ENCODE results near the gene PDE4D.
A peak's percentile ranks its signal among the peaks of the same experiment; 100 is the strongest.

Gene PDE4D

GRCh38 chr5:59328709-59329296 is 564.7 kb downstream of the PDE4D start:
- TF ChIP-seq CTCF (conservative IDR thresholded peaks at IDR 0.05; ENCODE audit: low read depth, low read length), result no peak
- no peak overlapping the region for H3K4me3 ChIP-seq (ENCODE audit: low read depth, low read length)
- peak; percentile 92 for DNase-seq (ENCODE audit: low read depth)

GRCh38 chr5:59327191-59327980 is 566.1 kb downstream of the PDE4D start:
- no peak overlapping the region for H3K4me3 ChIP-seq (ENCODE audit: low read depth, low read length)
- TF ChIP-seq CTCF (conservative IDR thresholded peaks at IDR 0.05; ENCODE audit: low read depth, low read length), result no peak
- no peak for DNase-seq (ENCODE audit: low read depth)

- TF ChIP-seq CTCF (conservative IDR thresholded peaks at IDR 0.05; ENCODE audit: low read depth, low read length), result no peak
- peak; percentile 27 for DNase-seq (ENCODE audit: low read depth)
- no peak overlapping the region for H3K4me3 ChIP-seq (ENCODE audit: low read depth, low read length)
Observed at GRCh38 chr5:59326596-59326995, 566.9 kb downstream of the PDE4D start.

GRCh38 chr5:59325070-59325469 is 568.5 kb downstream of the PDE4D start:
- no peak overlapping the region for H3K4me3 ChIP-seq (ENCODE audit: low read depth, low read length)
- no peak for DNase-seq (ENCODE audit: low read depth)
- TF ChIP-seq CTCF (conservative IDR thresholded peaks at IDR 0.05; ENCODE audit: low read depth, low read length), result no peak

- no peak for DNase-seq (ENCODE audit: low read depth)
- no peak overlapping the region for H3K4me3 ChIP-seq (ENCODE audit: low read depth, low read length)
- TF ChIP-seq CTCF (conservative IDR thresholded peaks at IDR 0.05; ENCODE audit: low read depth, low read length), result no peak
Observed at GRCh38 chr5:59322894-59323293, 570.6 kb downstream of the PDE4D start.

GRCh38 chr5:59322058-59322457 is 571.5 kb downstream of the PDE4D start:
- no peak for TF ChIP-seq CTCF (conservative IDR thresholded peaks at IDR 0.05; ENCODE audit: low read depth, low read length)
- H3K4me3 ChIP-seq (ENCODE audit: low read depth, low read length), result no peak overlapping the region
- DNase-seq (ENCODE audit: low read depth), result no peak

- DNase-seq (ENCODE audit: low read depth), result no peak
- TF ChIP-seq CTCF (conservative IDR thresholded peaks at IDR 0.05; ENCODE audit: low read depth, low read length), result no peak
- no peak overlapping the region for H3K4me3 ChIP-seq (ENCODE audit: low read depth, low read length)
Observed at GRCh38 chr5:59321642-59322041, 571.9 kb downstream of the PDE4D start.
